ENCODE results near the gene PLA1A. TPM values are rescaled to one million over a fixed set of nuclear protein-coding genes. Genes with fewer than 3 reads are reported as not detected.

Gene PLA1A
- total and polyA plus RNA-seq, 10 of the 15 experiments (the other 5 are each of a cell fraction or from before 2014, with no cell fraction given) = 2.9 to 106 (median 4.8) TPM

DNA sequence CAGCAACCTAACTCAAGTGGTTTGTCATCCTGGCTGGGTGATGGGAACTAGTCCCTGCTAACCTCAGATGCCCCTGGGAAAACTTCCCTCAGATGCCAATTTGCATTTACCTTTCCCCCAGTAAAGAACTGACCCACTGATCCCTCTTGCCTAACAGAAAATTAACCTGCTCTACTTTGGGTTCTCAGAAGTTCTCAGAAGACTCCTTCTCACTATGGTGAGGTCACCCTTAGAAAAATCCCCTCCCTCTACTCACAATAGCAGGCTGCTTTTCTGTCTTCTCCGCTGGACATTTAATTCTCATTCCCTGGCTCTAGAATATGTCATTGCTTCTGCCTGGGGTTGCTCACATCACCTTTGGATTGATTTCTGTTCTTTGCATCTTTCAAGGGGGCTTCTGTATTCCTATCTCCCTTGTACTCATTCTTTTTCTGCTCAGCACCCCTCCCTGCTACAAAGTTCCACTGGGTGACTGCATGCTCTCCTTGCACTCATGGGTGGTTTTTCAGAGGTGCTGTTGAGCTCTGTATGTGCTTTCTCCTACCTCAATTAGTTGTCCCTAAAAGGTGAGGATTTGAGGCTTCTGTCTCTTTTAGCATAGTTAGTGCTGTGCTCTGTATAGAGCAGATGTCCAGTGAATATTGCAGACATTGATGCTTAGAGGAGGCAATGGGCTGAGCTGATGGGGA, 869 bp downstream of the PLA1A start (continued):
- TF ChIP-seq BACH1 (IDR thresholded peaks at IDR 0.05; ENCODE audit: borderline replicate concordance) = peak; percentile 30; the same call in 1 of the 2 replicates
- TF ChIP-seq, protein P1, sequence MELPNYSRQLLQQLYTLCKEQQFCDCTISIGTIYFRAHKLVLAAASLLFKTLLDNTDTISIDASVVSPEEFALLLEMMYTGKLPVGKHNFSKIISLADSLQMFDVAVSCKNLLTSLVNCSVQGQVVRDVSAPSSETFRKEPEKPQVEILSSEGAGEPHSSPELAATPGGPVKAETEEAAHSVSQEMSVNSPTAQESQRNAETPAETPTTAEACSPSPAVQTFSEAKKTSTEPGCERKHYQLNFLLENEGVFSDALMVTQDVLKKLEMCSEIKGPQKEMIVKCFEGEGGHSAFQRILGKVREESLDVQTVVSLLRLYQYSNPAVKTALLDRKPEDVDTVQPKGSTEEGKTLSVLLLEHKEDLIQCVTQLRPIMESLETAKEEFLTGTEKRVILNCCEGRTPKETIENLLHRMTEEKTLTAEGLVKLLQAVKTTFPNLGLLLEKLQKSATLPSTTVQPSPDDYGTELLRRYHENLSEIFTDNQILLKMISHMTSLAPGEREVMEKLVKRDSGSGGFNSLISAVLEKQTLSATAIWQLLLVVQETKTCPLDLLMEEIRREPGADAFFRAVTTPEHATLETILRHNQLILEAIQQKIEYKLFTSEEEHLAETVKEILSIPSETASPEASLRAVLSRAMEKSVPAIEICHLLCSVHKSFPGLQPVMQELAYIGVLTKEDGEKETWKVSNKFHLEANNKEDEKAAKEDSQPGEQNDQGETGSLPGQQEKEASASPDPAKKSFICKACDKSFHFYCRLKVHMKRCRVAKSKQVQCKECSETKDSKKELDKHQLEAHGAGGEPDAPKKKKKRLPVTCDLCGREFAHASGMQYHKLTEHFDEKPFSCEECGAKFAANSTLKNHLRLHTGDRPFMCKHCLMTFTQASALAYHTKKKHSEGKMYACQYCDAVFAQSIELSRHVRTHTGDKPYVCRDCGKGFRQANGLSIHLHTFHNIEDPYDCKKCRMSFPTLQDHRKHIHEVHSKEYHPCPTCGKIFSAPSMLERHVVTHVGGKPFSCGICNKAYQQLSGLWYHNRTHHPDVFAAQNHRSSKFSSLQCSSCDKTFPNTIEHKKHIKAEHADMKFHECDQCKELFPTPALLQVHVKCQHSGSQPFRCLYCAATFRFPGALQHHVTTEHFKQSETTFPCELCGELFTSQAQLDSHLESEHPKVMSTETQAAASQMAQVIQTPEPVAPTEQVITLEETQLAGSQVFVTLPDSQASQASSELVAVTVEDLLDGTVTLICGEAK (IDR thresholded peaks at IDR 0.05; ENCODE audit: borderline replicate concordance) = no peak
- TF ChIP-seq ZNF207 (IDR thresholded peaks at IDR 0.05; ENCODE audit: borderline replicate concordance) = no peak
- TF ChIP-seq TCF12 (IDR thresholded peaks at IDR 0.05; ENCODE audit: low read depth, low read length) = peak; percentile 76
- TF ChIP-seq, protein P2, sequence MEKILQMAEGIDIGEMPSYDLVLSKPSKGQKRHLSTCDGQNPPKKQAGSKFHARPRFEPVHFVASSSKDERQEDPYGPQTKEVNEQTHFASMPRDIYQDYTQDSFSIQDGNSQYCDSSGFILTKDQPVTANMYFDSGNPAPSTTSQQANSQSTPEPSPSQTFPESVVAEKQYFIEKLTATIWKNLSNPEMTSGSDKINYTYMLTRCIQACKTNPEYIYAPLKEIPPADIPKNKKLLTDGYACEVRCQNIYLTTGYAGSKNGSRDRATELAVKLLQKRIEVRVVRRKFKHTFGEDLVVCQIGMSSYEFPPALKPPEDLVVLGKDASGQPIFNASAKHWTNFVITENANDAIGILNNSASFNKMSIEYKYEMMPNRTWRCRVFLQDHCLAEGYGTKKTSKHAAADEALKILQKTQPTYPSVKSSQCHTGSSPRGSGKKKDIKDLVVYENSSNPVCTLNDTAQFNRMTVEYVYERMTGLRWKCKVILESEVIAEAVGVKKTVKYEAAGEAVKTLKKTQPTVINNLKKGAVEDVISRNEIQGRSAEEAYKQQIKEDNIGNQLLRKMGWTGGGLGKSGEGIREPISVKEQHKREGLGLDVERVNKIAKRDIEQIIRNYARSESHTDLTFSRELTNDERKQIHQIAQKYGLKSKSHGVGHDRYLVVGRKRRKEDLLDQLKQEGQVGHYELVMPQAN (conservative IDR thresholded peaks at IDR 0.05) = no peak
- TF ChIP-seq, protein P3, sequence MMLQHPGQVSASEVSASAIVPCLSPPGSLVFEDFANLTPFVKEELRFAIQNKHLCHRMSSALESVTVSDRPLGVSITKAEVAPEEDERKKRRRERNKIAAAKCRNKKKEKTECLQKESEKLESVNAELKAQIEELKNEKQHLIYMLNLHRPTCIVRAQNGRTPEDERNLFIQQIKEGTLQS (IDR thresholded peaks at IDR 0.05; ENCODE audit: borderline replicate concordance, extremely low read depth, low read depth, low read length) = no peak
- TF ChIP-seq SUZ12 (IDR thresholded peaks at IDR 0.05; ENCODE audit: unreplicated experiment) = no peak
- TF ChIP-seq KLF5 (IDR thresholded peaks at IDR 0.05; ENCODE audit: partially characterized antibody) = no peak
- no peak for TF ChIP-seq NRF1 (conservative IDR thresholded peaks at IDR 0.05; ENCODE audit: low read depth, low read length)
- TF ChIP-seq SMAD1 (IDR thresholded peaks at IDR 0.05; ENCODE audit: low read depth, partially characterized antibody) = no peak
- no peak for TF ChIP-seq SMAD5 (IDR thresholded peaks at IDR 0.05; ENCODE audit: low read depth)
- no peak for TF ChIP-seq TARDBP (IDR thresholded peaks at IDR 0.05; ENCODE audit: borderline replicate concordance)
- TF ChIP-seq, protein P4, sequence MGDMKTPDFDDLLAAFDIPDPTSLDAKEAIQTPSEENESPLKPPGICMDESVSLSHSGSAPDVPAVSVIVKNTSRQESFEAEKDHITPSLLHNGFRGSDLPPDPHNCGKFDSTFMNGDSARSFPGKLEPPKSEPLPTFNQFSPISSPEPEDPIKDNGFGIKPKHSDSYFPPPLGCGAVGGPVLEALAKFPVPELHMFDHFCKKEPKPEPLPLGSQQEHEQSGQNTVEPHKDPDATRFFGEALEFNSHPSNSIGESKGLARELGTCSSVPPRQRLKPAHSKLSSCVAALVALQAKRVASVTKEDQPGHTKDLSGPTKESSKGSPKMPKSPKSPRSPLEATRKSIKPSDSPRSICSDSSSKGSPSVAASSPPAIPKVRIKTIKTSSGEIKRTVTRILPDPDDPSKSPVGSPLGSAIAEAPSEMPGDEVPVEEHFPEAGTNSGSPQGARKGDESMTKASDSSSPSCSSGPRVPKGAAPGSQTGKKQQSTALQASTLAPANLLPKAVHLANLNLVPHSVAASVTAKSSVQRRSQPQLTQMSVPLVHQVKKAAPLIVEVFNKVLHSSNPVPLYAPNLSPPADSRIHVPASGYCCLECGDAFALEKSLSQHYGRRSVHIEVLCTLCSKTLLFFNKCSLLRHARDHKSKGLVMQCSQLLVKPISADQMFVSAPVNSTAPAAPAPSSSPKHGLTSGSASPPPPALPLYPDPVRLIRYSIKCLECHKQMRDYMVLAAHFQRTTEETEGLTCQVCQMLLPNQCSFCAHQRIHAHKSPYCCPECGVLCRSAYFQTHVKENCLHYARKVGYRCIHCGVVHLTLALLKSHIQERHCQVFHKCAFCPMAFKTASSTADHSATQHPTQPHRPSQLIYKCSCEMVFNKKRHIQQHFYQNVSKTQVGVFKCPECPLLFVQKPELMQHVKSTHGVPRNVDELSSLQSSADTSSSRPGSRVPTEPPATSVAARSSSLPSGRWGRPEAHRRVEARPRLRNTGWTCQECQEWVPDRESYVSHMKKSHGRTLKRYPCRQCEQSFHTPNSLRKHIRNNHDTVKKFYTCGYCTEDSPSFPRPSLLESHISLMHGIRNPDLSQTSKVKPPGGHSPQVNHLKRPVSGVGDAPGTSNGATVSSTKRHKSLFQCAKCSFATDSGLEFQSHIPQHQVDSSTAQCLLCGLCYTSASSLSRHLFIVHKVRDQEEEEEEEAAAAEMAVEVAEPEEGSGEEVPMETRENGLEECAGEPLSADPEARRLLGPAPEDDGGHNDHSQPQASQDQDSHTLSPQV (IDR thresholded peaks at IDR 0.05) = no peak
- no peak for TF ChIP-seq YY1 (IDR thresholded peaks at IDR 0.05; ENCODE audit: low read depth, low read length)
- TF ChIP-seq MYB (IDR thresholded peaks at IDR 0.05; ENCODE audit: borderline replicate concordance, low read depth, low read length) = 0 out of 2 replicates have a peak, but pooled peaks have one; percentile 33
- TF ChIP-seq ZZZ3 (IDR thresholded peaks at IDR 0.05; ENCODE audit: control insufficient read depth, insufficient read length, low read depth) = no peak
- TF ChIP-seq NR2C2 (IDR thresholded peaks at IDR 0.05; ENCODE audit: borderline replicate concordance, control insufficient read depth, insufficient read length, low read depth) = no peak
- TF ChIP-seq CBX3 (IDR thresholded peaks at IDR 0.05; ENCODE audit: borderline replicate concordance, low read depth) = no peak
- no peak; the same call in 1 of the 2 replicates for TF ChIP-seq BMI1 (IDR thresholded peaks at IDR 0.05; ENCODE audit: borderline replicate concordance)
- TF ChIP-seq GABPA (IDR thresholded peaks at IDR 0.05; ENCODE audit: low read depth) = no peak

All from GM12878 (cell line).